Stimulated activated naive CD8-positive, alpha-beta T cell treated with anti-CD3 and anti-CD28 coated beads, Interleukin-15, Interleukin-2, amounts not matched to agents 100 U/mL and 50 U/mL, for 24 hours (primary cell): ENCODE measurements around the gene PDE3A.
A peak's percentile ranks its signal among the peaks of the same experiment; 100 is the strongest.

Experiments
- ATAC-seq: fragments of 150-1000 bp; cut with Tn5 transposase; one replicate; pipeline ENCODE4 v1.10.0; 2021
- DNase-seq: peaks from one replicate; pipeline ENCODE4 v3.0.0; 2021

The PDE3A gene

DNA sequence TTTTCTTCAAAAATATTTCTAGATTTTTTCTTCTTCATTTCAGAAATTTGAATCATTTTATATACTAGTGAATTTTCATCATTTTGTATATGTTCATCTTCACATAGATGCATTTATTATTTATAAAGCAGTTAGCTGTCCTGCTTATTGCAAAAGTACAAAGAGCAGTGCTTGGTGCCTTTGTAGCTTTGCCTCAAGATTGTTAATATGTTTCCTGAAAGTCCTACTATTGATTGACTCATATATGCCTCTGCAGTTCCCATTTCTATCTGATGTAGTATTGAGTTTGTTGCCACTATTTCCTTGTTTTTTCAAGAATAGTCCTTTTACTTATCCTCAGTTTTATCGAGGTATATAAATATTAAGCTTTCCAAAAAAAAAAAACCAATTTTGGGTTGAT is 89.7 kb downstream of the PDE3A start:
- ATAC-seq (no peak), DNase-seq (no peak)

GRCh38 chr12:20459920-20460319 is 91.6 kb downstream of the PDE3A start:
- DNase-seq (no peak), ATAC-seq (no peak)

DNA sequence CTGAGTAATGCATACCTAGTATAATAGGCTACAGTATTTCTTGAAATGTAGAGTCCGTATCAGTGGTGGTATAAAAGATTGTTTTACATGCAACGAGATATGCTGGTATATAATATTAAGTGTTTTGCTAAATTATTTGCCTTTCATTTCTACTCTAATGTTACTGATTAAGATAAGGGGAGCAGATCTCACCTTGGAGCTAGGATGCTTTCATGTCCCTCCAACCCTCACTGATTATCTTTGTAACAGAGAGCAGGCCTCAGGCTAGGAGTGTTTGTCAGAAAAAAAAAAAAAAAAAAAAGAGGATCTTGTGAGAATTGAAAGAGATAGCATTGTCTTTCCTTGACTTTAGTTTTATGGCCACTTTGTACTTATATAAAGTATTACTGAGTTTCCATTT is 92.6 kb downstream of the PDE3A start:
- DNase-seq, result no peak
- ATAC-seq, result no peak

- DNase-seq (no peak), ATAC-seq (no peak)
Observed at GRCh38 chr12:20463913-20464524, 95.7 kb downstream of the PDE3A start.

GRCh38 chr12:20469300-20469699 is 101.0 kb downstream of the PDE3A start:
- ATAC-seq, result no peak
- DNase-seq, result no peak

GRCh38 chr12:20469756-20470155 is 101.4 kb downstream of the PDE3A start:
- no peak for DNase-seq
- ATAC-seq, result no peak

DNA sequence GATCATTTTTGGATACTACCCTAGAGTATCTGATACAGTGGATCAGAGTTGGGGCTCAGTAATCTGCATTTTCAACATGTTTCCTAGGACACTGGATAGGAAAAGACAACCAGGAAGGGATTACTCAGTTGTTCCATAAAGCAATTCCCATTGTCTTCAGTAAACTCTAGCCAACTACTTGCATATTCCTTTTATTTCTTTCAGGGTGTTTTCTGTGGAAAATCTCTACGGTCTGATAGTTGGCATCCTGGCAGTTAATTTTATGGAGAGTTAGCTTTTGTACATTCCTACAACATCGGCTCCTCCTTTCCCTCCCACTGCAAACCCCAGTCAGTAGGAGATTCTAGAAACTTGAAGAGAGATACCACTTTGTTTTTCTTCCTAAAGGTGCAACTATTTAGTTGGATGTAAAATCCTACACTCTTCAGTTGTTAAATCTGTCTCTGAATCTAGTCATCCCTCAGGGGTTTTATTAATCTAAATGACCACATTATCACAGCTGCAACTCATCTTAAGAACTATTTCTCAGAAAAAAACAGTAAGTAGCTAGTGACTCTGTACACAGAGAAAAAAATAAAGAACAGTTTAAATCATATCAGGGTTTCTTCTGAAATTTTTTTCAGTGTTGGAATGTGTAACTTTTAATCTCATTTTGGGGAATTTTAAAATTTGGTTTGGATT is 103.9 kb downstream of the PDE3A start:
- no peak for DNase-seq
- no peak for ATAC-seq

DNA sequence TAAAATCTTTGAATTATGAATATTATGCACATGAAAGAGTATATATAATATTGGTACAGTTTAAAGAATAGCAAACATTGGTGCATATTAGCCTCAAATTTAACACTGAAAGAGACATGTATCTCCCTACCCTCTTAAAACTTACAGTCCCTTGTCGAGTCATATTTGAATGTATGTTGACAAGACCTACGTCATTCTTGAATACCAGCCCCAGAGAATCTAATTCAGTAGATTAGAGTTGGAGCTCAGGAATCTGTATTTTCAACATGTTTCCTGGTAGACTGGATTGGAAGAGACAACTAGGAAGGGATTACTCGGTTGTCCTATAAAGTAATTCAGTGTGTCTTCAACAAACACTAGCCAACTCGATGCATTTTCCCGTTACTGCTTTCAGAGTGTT is 104.8 kb downstream of the PDE3A start:
- ATAC-seq (no peak), DNase-seq (no peak)

DNA sequence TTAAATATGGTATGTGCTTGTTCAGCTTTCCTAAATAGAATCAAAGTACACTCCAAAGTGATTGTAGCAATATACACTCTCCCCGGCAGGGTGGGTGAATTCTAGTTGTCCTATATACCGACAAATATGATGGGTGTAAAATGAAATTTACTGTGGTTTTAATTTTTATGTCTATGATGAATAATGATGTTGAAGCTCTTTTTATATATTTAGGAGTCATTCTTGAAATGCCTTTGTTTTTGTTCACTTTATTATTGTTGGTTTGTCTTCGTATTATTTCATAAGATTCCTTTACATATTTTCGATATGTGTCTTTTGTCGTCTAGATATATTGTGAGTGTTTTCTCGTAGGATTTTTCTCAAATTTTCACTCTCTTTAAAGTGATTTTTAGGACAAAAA is 105.7 kb downstream of the PDE3A start:
- ATAC-seq, result no peak
- DNase-seq, result no peak

DNA sequence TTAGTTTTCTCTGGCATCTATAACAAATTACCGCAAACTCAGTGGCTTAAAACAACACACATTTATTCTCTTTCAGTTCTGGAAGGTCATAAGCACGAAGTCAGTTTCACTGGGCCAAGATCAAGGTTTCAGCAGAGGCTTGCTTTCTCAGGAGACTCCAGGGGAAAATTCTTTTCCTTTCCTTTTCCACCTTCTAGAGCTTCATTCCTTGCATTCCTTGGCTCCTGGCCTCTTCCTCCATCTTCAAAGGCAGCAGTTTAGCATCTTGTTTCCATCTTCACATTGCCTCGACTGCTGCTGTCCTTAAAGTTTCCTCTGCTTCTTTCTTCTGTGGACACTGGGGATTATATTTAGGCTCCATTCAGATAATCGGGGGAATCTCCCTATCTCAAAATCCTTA is 106.1 kb downstream of the PDE3A start:
- DNase-seq, result no peak
- ATAC-seq, result no peak

GRCh38 chr12:20475542-20475941 is 107.2 kb downstream of the PDE3A start:
- ATAC-seq (no peak), DNase-seq (no peak)

DNA sequence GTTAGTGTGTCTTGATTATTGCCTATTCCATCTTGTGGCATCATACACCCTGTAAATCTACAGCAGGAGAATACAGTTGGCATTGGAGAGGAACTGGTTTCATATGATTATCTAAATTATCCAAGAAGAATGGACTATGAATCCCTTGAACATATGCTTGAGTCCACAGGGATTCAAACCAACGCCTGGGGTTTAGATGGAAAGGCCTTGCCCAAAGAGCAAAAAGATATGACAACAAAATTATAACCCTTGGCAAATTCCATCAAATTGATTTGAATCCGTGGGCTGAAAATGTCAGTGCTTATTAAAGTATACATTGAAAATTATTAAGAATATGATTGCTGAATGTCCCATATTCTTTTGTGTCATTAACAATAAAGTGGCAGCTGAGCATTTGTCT is 108.2 kb downstream of the PDE3A start:
- DNase-seq, result no peak
- ATAC-seq, result no peak

GRCh38 chr12:20477255-20477654 is 108.9 kb downstream of the PDE3A start:
- ATAC-seq, result no peak
- no peak for DNase-seq

- DNase-seq (no peak), ATAC-seq (no peak)
Observed at GRCh38 chr12:20477672-20478071, 109.3 kb downstream of the PDE3A start.

DNA sequence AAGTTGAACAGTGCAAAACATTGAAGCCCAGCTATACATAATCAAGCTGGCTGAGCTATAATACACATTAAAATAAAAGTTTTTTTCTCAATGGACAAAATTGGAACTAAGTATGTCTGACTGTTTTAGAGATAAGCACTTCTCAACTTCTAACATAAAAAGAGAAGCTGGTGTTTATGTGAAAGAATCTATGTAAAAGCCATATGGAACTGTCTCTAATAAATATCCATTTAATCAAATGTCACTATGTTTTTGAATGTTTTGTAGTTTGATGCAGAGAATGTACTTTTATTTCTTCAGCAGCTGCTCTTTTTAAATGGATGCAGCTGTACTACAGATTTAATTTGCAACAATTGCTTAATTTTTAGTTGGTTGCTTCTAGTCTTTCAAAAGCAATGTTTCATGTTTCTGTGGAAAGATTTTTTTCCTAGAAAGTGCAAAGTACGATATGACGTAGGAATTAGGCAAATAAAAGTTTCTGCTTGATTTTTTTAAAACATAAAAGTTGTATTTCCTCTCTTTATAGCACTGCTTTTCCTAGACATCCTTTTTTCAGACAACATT is 114.2 kb downstream of the PDE3A start:
- no peak for ATAC-seq
- DNase-seq, result no peak

DNA sequence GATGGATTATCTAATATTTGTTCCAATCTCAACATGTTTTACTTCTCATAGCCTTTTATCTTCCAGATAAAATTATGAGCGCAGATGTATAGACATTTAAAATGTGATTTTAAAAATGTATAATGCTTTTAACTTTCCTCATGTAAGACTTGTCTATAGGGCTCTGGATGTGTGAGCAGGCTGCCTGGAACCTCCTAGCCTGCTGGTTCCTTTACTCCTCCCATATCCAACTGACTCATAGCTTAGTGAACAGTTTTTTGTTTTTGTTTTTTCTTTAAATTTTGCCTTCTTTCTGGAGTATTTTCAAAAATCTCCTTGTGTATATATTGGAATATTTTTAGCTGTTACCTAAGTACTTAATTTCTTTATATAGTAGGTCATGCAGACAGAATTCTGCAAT is 115.4 kb downstream of the PDE3A start:
- ATAC-seq (no peak), DNase-seq (no peak)

DNA sequence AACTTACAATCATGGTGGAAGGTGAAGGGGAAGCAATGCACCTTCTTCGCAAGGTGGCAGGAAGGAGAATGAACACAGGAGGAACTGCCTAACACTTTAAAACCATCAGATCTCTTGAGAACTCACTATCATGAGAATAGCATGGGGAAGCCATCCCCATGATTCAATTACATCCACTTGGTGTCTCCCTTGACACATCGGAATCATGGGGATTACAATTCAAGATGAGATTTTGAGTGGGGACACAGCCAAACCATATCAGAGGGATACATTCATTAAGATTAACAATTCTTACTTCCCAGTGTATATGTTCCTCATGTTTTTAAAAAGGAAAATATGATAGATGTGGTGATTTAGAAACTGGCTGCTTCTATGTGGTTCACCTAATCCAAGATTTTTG is 117.9 kb downstream of the PDE3A start:
- no peak for ATAC-seq

GRCh38 chr12:20487519-20487918 is 119.2 kb downstream of the PDE3A start:
- DNase-seq, result no peak

More for the DNA sequence above, 117.9 kb downstream of the PDE3A start:
- no peak for DNase-seq

DNA sequence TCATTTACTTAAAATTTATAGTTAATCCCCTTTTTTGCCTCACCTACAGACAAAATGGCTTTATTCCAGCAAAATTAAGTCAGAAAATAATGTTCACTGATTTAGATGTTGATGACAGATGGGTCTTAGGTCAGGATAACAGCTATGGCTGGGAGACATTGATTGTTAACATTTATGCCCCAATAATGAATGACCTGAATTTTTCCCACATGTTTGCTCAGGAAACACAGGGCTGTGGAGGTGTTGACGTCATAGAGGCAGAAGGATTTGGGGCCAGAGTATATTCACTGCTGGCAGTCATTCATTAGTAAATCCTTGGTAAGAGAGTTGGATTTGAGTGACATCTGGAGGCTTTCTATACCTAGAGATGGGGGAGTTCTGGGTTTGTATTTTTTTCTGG is 121.3 kb downstream of the PDE3A start:
- DNase-seq (no peak), ATAC-seq (no peak)

More at GRCh38 chr12:20487519-20487918, 119.2 kb downstream of the PDE3A start:
- ATAC-seq, result no peak

DNA sequence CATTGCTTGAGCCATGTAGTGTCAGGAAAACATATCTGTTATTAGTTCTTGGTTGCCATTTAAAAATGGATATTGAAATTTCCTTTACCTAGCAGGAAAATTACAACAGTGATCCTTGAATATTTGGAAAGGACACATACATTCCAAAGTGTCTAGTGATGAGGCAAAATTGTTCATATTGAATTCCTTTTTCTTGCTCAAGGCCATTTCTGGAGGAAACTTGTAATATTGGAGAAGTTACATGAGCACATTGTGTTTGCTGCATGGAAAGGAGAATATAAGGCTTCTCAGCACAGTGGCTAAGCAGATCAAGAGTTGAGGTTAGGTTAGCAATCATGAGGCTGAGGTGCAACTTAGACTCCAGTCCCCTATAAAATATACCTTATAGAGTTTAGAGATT is 121.9 kb downstream of the PDE3A start:
- no peak for ATAC-seq

DNA sequence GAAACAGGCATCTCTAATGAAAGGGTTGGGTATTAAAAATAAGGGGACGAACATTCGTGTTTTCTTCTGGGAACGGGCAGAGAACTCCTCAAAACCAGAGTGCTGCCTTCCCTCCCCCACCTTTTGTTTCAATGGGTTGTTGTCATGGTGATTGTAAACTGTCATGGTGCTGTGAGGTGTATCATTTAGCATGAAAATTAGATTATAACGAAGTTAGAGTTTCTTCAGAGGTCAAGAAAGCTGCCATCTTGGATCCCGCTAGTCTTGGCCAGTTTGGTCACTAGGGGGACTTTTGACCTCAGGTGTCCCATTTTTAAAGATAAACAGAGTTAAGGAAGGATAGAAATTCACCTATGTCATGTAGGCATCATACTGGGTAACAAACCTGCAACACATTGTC is 123.0 kb downstream of the PDE3A start:
- no peak for ATAC-seq
- DNase-seq, result no peak

More for the DNA sequence above, 121.9 kb downstream of the PDE3A start:
- DNase-seq, result no peak

- DNase-seq, result peak; percentile 8
Observed at GRCh38 chr12:20492251-20492760, 124.0 kb downstream of the PDE3A start.

DNA sequence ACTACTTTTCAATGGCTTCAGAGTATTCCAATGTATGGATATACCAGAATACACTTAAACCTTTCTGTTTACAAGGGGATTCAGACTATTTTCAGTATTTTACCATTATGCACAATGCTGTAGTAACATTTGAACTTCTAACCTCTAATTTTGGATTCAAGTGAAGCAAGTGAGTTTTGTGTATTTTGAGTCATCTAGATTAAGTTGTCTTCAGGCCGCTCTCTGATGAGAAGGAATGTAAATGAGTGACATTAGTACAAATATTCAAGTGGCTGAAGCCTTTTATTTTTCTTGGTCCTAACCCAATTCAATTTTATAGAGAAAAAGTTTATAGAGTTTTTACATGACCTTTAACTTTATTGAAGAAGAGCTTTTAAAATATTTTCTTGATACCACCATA is 125.6 kb downstream of the PDE3A start:
- DNase-seq (no peak), ATAC-seq (no peak)

More at GRCh38 chr12:20492251-20492760, 124.0 kb downstream of the PDE3A start:
- ATAC-seq, result peak; percentile 71

- DNase-seq (no peak), ATAC-seq (no peak)
Observed at GRCh38 chr12:20494851-20495250, 126.5 kb downstream of the PDE3A start.
